Endothelial cell (in vitro differentiated cells): Measurements from ENCODE around the gene ZNF469. TPM values are rescaled to one million over a fixed set of nuclear protein-coding genes. Genes with fewer than 3 reads are reported as not detected.

Experiments used
- DNase-seq: peaks from one replicate; pipeline ENCODE4 v3.0.0; 2021; ENCODE audit warnings: low spot score
- H3K27ac Mint-ChIP-seq: one replicate; pipeline ENCODE4 v1.8.0; 2021; ENCODE audit warnings: mixed read lengths, inconsistent platforms; ENCODE audit not compliant: unreplicated experiment
- H3K27me3 Mint-ChIP-seq: one replicate; pipeline ENCODE4 v1.8.0; 2021; ENCODE audit warnings: mild to moderate bottlenecking, moderate library complexity, mixed read lengths, inconsistent platforms; ENCODE audit not compliant: unreplicated experiment
- H3K36me3 Mint-ChIP-seq: one replicate; pipeline ENCODE4 v1.8.0; 2021; ENCODE audit warnings: mild to moderate bottlenecking, low read depth, mixed read lengths, inconsistent platforms; ENCODE audit not compliant: unreplicated experiment
- H3K4me1 Mint-ChIP-seq: one replicate; pipeline ENCODE4 v1.8.0; 2021; ENCODE audit warnings: mild to moderate bottlenecking, mixed read lengths, inconsistent platforms; ENCODE audit not compliant: unreplicated experiment
- H3K4me3 Mint-ChIP-seq: one replicate; pipeline ENCODE4 v1.8.0; 2021; ENCODE audit warnings: mild to moderate bottlenecking, mixed read lengths, inconsistent platforms; ENCODE audit not compliant: unreplicated experiment
- H3K9me3 Mint-ChIP-seq: one replicate; pipeline ENCODE4 v1.8.0; 2021; ENCODE audit warnings: mixed read lengths, inconsistent platforms; ENCODE audit not compliant: unreplicated experiment
- CTCF ChIP-seq: fragments of 200-600 bp; sonication (generic); IDR thresholded peaks from one replicate; pipeline ENCODE4 v1.5.0; 2021; ENCODE audit warnings: antibody characterized with exemption; ENCODE audit not compliant: unreplicated experiment
- total RNA-seq: library from RNA; stranded (reverse); fragmentation: NEBNext Ultra II Directional; extraction: Animal tissue kit (Norgen Biotek cat#: 25700); gene quantifications from one replicate; pipeline ENCODE4 v1.2.1, GENCODE V29; 2021; ENCODE audit not compliant: unreplicated experiment

Gene ZNF469
- total RNA-seq, 1 donor from 2014 or later, result 14.7 TPM

- no peak for TF ChIP-seq CTCF
- Mint-ChIP-seq H3K27ac (no peak overlapping the region), H3K4me1 (no peaks in the 10 kb centered on the region), H3K27me3 (peaks cover 1% of the 10 kb centered on the region), H3K36me3 (no peaks in the 10 kb centered on the region), H3K4me3 (no peak overlapping the region), H3K9me3 (no peaks in the 10 kb centered on the region)
- no peak for DNase-seq
Observed at GRCh38 chr16:88366704-88367047, 16.1 kb upstream of the ZNF469 start.

GRCh38 chr16:88367560-88367959 lies 15.2 kb upstream of the ZNF469 start:
- Mint-ChIP-seq H3K9me3 (no peaks in the 10 kb centered on the region), H3K4me1 (no peaks in the 10 kb centered on the region), H3K27ac (no peak overlapping the region), H3K4me3 (no peak overlapping the region), H3K27me3 (peaks cover 1% of the 10 kb centered on the region), H3K36me3 (no peaks in the 10 kb centered on the region)
- no peak for DNase-seq
- TF ChIP-seq CTCF, result no peak

DNA sequence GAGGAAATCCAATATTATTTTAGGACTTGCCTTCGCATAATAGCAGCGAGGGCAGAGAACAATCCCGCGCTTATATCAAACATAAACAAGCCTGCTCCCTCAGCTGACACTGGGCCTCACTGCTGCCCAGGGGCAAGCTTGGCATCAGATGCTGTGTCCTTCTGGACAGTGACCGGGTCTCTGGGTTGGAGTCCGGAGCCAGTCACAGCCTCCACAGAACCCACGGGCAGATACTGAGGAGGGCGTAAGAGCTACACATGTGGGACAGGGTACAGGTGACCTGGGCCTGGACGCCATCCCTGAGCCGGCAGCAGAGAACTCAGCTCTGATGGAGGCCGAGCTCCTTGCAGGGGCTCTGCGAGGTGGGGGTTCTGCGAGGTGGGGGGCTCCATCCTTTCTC lies 14.7 kb upstream of the ZNF469 start:
- Mint-ChIP-seq H3K36me3 (no peaks in the 10 kb centered on the region), H3K27me3 (peaks cover 1% of the 10 kb centered on the region), H3K27ac (no peak overlapping the region), H3K4me3 (no peak overlapping the region), H3K9me3 (no peaks in the 10 kb centered on the region), H3K4me1 (no peaks in the 10 kb centered on the region)
- DNase-seq, result no peak
- no peak for TF ChIP-seq CTCF

DNA sequence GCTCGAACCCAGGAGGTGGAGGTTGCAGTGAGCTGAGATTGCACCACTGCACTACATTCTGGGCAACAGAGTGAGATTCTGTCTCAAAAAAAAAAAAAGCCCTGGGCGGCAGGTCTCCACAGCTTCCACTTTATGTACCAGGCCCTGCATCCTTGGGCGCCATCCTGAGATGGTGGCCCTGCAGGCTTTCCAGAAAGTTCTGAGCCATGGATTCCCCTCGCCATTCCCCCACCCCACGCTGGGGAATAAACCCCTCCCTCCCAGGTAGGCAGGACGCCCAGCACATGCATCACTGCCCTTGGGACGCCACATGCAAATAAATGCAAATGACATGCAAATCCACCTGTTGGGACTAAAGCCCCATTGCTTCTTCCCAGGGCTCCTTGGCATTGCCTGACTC lies 13.8 kb upstream of the ZNF469 start:
- H3K36me3 Mint-ChIP-seq, result no peaks in the 10 kb centered on the region
- no peak for DNase-seq
- H3K9me3 Mint-ChIP-seq, result no peaks in the 10 kb centered on the region
- no peak overlapping the region for H3K4me3 Mint-ChIP-seq
- no peaks in the 10 kb centered on the region for H3K4me1 Mint-ChIP-seq
- no peak overlapping the region for H3K27ac Mint-ChIP-seq
- peaks cover 1% of the 10 kb centered on the region for H3K27me3 Mint-ChIP-seq
- TF ChIP-seq CTCF, result no peak

- no peak for DNase-seq
- no peak for TF ChIP-seq CTCF
Observed at GRCh38 chr16:88369447-88370008, 13.2 kb upstream of the ZNF469 start.

More at GRCh38 chr16:88369447-88370008, 13.2 kb upstream of the ZNF469 start:
- Mint-ChIP-seq H3K4me3 (no peak overlapping the region), H3K27ac (no peak overlapping the region), H3K9me3 (no peaks in the 10 kb centered on the region), H3K36me3 (no peaks in the 10 kb centered on the region), H3K4me1 (no peaks in the 10 kb centered on the region), H3K27me3 (peaks cover 1% of the 10 kb centered on the region)
